ENCODE measurements around the gene SETD1A.

Gene SETD1A

GRCh38 chr16:30957456-30958174 is at the start of gene SETD1A:
Gene SETD1A, plus strand, starts transcription at chr16:30957754. Its CDS starts 978 bp downstream, at chr16:30958732.
- peak; percentile 33 for DNase-seq

DNA sequence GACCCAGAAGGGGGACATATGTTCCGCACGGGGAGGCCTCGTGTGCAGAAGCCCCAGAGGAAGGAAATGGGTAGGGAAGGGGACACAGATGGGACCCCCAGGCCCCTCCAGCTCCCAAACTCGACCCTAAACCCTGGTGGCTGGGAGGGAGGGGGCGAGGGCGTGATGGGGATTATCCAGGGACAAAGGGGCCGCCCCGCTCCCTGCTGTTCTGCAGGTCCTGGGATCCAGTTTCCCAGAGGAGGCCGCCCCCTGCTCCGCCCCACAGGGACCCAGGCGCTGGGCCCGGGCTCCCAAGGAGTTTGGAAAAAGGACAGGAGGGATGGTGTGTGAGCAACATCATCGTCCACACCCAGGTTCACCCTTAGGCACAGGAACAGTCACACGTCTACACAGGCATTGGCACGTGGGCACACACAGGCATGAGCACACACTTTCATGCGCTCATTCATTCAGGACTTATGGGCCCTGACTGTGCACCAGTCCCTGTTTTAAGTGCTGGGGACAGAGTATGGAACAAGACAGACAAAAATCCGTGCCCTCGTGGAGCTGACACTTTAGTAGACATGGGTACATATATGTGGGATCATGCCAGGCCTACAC is 47.0 kb upstream of the SETD1A start:
- DNase-seq, result no peak

DNA sequence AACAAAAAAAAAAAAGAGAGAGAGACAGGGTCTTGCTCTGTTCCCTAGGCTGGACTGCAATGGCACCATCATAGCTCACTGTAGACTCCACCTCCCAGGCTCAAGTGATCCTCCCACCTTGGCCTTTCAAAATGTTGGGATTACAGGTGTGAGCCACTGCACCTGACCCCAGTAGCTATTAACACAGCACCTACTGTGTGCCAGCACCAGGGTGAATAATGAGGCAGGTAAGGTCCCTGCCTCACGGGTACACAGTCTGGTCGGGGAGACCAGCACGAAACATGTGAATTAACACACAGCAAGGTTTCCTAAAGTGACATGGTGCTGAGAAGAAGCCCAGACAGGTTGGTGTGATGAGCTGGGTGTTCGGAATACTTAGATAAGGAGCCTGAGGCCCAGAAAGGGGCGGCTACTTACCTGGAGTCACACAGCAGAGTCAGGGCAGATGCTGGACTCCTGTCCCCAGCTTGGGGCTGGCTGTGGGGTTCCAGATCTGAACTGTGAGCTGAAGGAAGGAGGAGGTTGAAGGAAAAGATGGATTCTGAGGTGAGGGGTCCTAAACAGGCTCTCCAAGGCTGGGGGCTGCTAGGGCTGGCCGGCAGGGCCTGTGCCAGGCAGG is 44.7 kb upstream of the SETD1A start:
- DNase-seq, result no peak

GRCh38 chr16:30914830-30915229 is 42.7 kb upstream of the SETD1A start:
- DNase-seq, result no peak

- DNase-seq, result no peak
These were observed 38.9 kb upstream of the SETD1A start for GRCh38 chr16:30918614-30919013.

DNA sequence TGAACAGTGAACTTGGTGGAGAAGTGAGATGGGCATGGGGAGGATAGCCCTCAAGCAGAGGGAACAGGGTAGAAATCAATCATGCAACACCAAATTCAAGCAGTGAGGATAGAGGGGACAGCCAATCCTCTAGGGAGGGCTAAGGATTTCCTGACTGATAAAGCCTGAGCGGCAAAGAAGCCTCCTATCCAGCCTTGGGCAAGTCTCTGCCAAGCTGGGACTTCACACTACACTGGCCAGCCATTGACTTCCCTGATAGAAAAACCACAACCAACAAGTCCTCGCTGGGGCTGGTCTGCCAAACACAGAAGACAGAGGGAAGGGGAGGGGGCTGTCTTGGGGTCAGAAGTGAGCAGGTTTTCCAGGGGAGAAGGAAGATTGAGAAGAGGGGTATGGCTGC is 36.7 kb upstream of the SETD1A start:
- no peak for DNase-seq

DNA sequence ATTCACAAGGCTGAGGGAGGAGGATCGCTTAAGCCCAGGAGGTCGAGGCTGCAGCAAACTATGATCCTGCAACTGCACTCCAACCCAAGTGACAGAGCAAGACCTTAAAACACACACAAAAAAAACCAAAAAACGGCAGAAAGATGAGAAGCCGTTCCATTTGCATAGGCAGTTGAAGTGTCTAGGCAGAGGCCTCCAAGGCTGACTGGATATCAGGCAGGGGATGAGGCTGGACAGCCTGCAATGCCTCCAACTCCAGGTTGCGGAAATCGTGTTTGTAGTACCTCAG is 36.2 kb upstream of the SETD1A start:
- no peak for DNase-seq

GRCh38 chr16:30921748-30922419 is 35.7 kb upstream of the SETD1A start:
- no peak for DNase-seq

DNA sequence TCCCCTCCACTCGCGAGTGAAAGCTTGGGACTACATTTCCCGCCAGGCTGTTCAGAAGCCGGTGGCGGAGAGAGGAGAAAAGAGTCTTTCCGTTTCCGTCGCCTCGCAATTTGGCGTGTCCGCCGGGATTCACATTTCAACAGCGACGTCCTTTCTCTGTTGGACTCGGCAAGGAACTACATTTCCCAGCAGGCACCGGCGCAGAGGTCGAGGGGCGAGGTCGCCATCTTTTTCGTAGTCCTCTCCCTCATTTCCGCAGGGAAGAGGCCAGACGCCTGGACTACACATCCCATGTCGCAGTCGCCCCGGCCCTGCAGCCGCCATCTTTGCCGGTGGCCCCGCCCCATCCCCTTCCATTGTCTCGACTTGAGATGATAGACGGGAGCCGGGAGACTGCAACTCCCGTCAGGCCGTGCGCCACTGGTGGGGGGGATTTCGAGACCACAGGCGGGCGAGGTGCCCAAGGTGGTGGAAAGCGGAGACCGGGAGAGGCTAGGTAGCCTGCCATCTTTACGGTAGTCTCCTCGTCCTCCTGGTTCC is 35.1 kb upstream of the SETD1A start:
- DNase-seq, result peak; percentile 96

GRCh38 chr16:30922960-30923535 is 34.5 kb upstream of the SETD1A start:
- DNase-seq, result peak; percentile 90

DNA sequence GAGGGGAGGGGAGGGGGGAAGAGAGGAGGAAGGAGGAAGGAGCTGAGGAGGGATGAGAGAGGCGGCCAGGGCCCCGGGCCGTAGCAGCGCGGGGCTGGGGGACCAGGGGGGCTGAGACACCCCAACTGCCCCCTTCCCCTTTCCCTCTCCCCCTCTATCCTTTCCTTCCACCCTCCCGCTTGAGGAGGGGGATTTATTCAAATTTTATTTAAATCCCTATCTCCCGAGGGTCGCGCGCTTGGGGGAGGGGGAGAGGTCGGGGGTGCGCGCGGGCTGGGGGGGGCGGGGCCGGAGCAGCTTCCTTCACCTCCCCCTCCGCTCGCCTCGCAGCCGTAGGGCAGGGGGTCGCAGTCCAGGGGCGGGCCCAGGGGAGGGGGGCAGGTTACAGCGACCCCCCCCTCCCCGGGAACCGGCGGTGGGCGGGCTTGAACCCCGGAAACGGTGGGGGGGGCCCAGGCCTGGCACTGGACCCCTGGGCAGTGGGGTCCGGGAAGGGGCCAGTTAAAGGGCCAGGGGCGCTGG is 33.9 kb upstream of the SETD1A start, which contains the start of gene FBXL19:
Gene FBXL19 (plus strand): TSS at position 19 of the 522 bp plus-strand sequence. CDS start 2,183 bp downstream, outside the sequence.
- no peak for DNase-seq

DNA sequence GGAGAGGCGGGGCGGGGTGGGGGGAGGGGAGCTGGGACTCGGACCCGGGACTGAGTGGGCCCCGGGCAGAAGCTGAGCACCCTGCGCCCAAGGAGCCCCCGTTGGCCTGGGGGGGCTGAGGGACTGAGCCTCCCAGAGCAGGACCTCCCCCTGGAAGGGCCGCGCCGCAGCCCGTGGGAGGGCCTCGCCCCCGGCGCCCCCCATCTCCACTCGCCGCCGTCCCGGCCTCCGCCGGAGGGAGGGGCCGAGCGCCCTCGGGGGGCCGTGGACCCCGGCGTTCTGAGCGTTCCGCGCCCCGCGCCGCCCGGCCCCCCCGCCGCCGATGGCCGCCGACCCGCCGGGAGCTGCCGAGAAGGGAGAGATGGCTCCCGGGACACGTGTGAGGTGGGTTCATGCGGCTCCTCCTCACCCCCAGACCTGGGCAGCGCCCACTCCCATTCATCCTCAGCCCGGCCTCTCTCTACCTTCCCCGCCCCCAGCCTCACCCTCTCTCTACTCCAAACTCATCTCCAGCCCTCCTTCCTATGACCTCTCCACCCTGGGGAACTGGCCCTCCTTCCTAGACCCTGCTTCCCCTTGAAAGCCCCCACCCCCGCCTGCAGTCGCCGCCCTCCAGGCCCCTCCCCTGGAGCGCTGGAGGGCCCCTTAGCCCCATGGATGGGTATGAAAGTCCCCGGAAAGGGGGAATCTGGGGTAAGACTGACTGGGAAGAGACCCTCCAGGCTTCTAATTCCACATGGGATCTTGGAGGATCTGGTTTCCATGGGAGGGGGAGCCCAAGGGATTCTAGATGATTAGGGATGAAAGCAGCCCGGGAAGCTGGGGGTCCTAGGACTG is 33.3 kb upstream of the SETD1A start:
- DNase-seq, result no peak

- no peak for DNase-seq
These were observed 32.5 kb upstream of the SETD1A start for GRCh38 chr16:30924913-30925631.

GRCh38 chr16:30925632-30925987 is 31.9 kb upstream of the SETD1A start:
- DNase-seq, result no peak

DNA sequence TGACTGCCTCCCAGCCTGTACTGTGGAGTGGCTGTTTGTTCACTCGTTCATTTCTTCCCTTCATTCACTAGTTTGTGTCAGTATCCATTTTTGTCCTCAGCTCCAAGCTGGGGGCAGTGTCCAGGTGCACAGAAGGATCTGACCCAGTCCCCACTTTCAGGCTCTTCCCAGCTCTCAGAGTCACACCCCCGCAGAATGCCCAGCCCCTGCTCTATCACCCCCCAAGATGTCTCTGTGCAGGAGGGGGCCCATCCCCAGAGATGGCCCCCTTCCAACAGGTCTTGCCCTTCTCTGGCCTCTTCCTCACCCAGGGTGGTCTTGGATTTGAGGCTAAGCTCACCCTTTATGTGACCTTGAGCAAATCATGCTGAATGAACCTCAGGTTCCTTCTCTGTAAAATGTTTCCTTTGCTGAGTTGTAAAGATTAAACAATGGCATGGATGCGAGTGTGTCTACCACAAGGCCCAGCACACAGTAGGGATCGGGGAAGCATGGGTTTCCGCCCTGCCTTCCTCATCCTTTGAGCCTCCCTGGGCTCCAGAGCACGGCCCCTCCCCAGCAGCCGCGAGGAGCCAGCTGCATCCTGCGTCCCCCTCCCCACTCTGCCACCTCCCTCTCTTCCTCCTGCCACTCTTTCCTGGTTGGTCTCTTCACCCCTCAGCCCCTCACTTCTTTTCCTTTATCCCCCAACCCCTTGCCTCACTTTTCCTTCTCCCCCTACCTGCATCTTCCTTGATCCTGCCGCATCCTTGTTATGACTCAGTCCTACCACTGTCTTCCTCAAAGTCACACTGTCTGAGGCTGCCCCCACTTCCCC is 31.4 kb upstream of the SETD1A start:
- DNase-seq, result no peak

- DNase-seq, result no peak
These were observed 30.4 kb upstream of the SETD1A start for GRCh38 chr16:30926937-30927788.

- peak; percentile 77 for DNase-seq
These were observed 29.7 kb upstream of the SETD1A start for GRCh38 chr16:30927789-30928378.

DNA sequence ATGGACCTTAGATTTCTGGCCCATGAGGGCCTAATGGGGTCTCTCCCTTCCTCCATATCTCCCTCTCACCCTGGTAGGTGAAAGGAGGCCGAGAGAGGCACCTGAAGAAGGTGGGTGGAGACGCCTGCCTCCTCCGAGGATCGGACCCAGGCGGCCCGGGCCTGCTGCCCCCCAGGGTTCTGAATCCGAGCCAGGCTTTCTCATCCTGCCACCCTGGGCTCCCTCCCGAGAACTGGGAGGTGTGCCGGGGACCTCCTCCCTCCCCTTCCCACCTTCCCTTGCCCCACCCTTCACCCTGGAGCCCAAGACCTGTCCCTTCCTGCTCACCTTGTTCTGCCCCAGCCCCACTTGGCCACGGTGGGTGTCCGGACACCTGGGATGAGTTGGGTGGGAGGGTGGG is 29.2 kb upstream of the SETD1A start:
- DNase-seq, result no peak

- no peak for DNase-seq
These were observed 28.4 kb upstream of the SETD1A start for GRCh38 chr16:30929167-30929566.

All from NCI-H2081 treated with DMSO at 0.1 percent for 48 hours (cell line).